GM10847 (cell line): ENCODE data around the gene GNG13.

Experiments used
- POLR2A ChIP-seq: IDR thresholded peaks from 2 replicates; pipeline ENCODE4 v1.6.1; 2011; ENCODE audit not compliant: insufficient read length; ENCODE audit errors: extremely low read depth

GNG13 gene

DNA sequence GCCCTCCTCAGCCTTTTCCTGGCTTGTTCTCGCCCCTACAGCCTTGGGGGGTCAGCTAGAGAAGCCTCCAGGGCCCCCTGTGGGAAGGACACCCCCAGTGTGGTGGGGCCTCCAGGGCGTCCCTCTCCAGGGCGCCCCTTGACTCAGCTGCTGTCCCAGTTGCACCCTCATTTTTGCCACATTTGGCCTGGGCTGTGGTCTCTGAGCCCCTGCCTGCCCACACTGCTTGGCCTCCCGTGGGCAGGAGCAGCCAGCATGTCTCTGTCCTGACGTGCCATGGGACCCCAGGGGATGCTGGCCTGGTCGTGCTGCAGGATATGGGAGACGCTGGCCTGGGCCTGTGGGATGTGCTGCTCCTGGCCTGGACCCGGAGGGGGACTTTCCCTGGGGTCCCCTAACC, 7.1 kb downstream of the GNG13 start:
- TF ChIP-seq POLR2A, result no peak

DNA sequence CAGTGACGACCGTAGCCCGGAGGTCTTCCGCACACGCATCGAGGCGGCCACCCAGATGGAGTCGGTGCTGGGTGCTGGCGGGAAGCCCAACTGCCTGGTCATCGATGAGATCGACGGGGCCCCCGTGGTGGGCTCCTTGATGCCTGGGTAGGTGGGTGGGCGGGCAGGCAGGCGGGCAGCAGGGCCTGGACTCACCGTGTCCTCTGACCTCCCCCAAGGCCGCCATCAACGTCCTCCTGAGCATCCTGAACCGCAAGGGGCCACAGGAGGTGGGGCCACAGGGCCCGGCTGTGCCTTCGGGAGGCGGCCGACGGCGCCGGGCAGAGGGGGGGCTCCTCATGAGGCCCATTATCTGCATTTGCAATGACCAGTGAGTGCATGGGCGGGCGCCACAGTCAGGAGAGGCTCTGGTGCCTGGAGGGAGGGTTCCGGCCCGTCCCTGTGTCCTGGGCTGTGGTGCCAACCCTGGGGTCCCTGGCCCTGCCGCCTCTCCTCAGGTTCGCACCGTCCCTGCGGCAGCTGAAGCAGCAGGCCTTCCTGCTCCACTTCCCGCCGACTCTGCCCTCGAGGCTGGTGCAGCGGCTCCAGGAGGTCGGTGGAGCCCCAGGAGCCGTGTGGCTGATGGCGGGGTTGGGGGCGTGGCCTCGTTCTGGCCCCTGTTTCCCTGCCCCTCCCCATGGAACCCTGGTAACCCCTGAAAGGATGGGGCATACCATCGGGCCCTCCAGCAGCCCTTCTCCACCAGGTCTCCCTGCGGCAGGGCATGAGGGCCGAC, 8.1 kb downstream of the GNG13 start:
- no peak for TF ChIP-seq POLR2A

DNA sequence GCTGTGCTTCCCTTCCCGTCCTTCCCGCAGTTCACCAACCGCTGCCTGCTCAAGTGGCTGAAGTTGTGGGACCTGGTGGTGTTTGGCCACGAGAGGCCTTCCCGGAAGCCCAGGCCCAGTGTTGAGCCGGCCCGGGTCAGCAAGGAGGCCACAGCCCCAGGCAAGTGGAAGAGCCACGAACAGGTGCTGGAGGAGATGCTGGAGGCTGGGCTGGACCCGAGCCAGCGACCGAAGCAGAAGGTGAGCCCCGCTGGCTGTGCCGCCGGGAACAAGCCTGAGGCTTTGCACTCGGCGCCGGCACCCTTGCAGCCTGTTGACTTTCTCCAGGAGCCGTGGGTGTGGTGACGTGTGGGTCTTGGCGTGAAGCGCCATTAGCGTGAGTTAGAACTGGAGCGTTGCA, 9.4 kb downstream of the GNG13 start:
- no peak for TF ChIP-seq POLR2A

DNA sequence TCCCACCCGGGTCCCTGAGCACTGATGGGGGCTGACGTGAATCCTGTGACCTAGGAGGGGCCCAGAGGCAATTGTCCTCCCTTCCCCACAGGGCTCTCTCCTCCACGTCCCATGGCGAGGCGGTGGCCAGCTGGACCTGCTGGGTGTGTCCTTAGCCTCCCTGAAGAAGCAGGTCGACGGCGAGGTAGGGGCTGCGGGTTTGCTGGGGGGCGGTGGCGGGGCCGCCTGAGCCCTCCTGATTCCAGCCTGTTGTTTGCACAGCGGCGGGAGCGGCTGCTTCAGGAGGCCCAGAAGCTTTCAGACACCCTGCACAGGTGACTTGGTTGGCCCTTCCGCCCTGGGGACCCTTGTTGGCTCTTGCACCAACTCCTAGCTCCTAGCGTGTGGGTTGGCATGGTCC, 10.4 kb downstream of the GNG13 start:
- no peak for TF ChIP-seq POLR2A

DNA sequence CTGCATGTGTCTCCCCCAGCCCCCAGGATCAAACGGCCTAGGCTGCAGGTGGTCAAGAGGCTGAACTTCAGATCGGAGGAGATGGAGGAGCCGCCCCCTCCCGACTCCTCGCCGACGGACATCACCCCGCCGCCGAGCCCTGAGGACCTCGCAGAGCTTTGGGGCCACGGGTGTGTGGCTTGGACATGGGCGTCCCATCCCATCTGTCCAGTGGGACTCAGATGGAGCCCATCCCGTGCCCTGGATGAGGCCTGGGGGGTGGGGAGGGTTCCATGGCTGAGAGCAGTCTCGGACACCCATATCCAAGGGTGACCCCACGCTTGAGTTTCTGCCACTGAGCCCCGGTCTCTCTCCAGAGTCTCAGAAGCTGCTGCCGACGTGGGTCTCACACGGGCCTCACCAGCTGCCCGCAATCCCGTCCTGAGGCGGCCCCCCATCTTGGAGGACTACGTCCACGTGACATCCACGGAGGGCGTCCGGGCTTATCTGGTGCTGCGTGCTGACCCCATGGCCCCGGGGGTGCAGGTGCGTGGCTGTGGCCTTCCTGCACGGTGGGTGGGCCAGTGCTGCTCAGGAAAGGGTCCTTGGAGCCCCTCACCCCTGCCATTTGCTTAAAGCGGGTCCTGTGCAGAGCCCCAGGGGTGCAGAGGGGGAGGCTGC, 11.2 kb downstream of the GNG13 start:
- TF ChIP-seq POLR2A, result no peak

DNA sequence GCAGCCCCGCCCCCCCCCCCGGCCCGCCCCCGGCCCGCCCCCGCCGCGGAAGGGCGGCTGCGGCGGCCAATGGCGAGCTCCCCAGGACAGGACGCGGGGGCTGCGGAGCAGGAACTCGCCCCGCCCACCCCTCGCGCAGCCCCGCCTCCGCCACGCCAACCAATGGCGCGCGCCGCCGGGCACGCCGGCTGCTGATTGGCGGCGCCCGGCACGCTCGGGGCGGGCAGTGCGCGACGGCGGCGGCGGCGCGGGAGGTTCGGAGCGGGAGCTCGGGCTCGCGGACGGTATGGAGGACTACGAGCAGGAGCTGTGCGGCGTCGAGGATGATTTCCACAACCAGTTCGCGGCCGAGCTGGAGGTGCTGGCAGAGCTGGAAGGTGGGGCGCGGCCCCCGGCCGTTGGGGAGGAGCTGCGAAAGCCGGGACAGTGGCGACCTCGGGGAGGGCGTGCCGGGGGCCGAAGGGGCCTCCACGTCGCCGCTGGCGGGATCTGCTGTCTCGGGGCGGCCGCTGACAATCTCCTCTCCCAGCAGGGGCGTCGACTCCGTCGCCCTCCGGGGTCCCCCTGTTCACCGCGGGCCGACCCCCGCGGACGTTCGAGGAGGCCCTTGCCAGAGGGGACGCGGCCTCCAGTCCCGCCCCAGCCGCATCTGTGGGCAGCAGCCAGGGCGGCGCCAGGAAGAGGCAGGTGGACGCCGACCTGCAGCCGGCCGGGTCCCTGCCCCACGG, 12.0 kb downstream of the GNG13 start, which contains the start of gene CHTF18:
Gene CHTF18, plus strand, starts transcription at position 222 of the 728 bp plus-strand sequence. Its CDS starts 65 bp downstream, at position 287.
- no peak for TF ChIP-seq POLR2A

DNA sequence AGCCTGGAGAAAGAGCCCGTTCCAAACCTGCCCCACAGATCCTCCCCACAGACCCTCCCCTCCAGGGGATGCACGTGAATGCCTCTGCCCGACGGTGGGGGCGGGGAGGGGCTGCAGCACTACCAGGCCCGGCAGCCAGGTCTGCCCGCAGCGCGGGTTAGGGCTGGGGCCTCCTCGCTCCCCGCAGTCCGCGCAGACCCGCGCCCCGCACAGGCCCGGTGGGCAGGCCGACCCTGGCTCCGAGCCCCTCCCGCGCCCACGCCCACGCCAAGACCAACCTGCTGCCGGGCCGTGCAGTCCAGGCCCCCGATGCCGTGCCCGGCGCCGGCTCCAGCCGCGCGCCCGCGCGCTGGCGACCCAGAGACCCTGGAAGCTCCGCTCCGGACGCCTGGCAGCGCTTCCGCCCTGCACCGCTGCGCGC, 12.5 kb downstream of the GNG13 start, which contains the start of gene RPUSD1:
Gene RPUSD1, minus strand, starts transcription at position 404 of the 421 bp plus-strand sequence. CDS start 644 bp downstream, outside the sequence.
- TF ChIP-seq POLR2A, result peak; percentile 47

DNA sequence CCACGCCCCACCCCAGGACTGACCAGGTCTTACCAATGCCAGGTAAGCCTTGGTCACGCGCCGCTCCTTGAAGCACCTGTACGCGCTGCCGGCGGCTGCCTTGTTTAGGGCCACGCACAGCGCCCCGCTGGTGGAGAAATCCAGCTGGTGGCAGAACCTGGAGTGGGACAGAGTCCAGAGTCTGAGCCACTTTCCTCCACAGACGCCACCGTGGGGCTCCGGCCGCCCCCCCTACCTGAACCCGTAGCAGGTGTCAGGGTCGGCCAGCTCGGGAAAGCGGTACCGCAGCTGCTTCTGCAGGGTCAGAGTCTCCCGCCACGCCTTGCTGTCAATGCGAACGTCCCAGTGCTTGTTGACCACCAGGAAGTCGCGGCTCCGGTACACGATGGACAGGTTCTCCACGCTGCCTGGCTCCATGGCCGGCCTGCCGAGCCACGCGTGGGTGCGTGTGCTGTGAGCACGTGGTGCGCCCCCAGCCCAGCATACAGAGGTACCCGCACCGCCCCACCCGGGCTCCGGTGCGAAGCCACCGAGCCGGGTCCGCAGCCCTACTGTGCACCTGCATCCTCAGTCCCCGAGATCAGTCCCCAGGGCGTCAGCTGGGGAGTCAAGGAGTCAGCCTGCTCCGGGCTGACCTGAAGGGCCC, 13.1 kb downstream of the GNG13 start:
- no peak for TF ChIP-seq POLR2A

DNA sequence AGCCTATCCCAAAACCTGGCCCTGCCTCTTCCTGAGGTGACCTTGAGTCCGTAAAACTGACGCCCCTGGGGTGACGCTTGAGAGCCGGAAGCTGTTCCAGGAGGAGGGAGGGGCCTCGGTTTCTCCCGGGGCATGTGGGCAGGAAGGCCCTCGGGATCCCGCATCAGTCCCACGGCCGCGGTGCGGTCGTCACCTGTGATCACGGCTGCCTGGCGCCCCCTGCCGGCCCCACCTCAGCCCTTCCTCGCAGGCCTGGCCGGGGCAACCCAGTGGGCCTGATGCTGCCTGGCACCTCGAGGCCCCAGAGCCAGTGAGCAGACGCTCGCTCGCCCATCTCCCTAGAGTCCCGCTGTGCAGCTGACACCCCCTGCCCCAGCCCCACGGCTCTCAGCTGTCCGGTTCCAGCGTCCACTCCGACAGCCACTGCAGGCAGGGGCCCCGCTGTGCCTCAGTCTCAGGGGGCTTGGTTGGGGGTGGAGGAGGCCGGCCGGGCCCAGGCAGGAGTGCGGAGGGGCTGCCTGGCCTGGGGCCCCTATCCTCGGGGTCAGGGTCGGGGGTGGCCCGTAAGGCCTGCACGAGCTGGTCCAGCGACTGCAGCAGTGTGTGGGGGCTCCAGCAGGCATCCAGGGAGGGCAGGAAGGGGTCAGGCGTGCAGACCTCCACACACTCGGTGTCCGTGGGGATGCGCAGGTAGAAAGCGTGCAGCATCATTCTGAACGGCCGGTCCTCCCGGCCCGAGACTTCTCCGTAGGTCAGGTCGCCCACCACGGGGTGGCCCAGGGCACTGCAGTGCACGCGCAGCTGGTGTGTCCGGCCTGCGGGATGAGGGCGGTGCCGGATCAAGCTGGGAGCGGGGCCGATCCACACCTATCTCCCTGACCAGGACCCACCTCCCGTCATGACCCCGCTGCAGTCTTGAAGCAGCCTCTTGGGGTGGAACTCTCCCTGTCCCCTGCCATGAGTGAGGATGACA, 14.7 kb downstream of the GNG13 start:
- no peak for TF ChIP-seq POLR2A

DNA sequence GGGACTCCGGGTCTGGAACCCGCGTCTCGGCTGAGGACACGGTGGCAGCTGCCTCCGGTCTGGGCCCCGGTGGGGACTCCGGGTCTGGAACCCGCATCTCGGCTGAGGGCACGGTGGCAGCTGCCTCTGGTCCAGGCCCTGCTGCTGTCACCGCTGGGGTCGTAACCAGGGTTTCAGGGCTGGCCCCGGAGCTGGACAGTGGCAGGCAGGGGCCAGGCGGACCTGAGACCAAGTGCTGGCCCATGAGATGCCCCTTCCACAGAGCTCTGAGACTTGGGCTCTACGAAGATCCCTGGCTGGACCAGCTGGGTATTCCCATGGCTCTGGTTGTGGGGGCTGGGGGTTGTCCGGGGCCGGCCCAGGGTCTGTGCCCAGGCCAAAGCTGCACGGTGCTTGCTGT, 16.1 kb downstream of the GNG13 start:
- TF ChIP-seq POLR2A, result no peak

DNA sequence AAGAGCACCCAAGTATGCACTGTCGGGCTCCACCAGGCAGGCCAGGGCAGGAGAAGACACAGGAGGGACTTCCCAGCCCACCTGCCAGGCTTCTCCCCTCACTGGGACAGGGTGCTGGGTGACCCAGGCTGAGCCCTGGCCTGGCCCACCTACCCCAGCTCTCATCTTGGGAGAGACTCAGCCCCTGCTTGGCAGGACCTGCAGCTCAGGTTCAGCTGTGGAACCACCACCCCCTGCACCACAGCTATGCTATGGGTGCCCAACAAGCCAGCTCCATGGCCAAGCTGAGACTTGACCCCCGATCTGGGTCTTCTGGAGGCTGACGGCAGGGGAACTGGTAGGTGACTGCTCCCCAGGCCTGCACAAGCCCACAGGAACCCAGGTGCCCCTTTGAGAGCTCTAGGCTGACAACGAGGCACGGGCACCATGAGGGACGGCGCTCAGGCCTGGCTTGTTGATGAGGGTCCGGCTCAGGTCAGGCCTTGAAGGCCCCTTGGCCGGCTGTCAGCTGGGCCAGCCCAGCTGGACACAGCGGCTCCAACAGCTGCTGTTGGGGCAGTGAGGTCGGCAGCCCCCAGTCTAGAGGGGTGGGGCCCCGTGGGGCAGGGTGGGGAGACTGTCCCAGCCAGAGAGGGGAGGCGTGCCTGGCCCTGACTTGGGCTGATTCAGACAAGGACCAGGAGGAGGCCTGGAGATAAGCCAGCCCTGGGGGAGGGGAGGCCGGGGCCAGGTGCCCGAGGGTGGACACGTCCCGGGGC, 17.0 kb downstream of the GNG13 start:
- TF ChIP-seq POLR2A, result no peak

DNA sequence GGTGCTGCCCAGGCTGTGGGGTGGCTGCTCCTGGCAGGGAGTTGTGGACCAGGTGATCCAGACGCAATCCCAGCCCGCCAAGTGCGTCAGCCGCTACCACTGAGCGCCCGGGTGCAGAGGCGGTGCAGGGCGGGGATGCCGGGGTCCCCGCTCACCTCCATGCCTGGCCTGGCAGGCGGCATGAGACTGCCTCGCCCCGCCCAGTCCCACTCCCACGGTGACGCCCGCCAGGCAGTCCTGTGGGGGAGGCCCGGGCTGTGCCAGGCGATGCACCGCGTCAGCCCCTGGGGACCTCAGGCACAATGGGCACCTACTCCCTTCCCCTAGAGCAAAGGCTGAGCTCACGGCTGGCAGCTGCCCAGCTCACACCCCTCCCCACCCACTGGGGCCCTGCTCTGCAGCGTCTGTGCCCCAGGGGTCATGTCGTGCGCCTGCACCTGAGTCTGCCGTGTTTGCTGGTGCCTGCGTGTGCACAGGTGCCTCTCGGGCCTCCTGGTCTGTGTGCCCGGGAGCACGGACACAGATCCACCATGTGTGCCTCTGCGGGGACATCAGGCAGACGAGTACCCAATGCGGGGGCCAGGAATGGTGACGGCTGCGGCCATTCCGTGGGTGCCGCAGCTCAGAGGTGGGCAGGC, 17.6 kb downstream of the GNG13 start:
- TF ChIP-seq POLR2A, result no peak

DNA sequence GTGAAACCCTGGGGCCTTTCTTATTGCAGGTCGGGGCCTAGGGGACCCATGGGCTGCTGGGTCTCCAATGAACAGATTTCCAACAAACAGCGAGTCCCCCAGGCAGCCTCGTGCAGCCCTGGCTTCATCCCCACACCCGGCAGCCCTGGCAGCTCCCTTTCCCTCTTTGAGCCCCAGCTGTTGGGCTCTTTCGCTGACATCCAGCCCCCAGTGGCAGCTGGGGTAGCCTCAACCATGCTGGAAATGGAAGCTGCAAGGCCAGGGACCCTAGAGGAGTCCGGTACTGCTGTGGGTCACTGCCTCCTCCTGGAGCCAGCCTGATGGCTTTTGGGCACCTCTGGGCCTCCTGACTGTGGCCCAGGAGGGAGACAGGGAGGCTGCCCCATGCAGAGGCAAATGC, 18.3 kb downstream of the GNG13 start:
- TF ChIP-seq POLR2A, result no peak
